HCT116 (cell line): ENCODE results near the gene RHOH.

ENCODE experiments used
- CBX3 ChIP-seq: IDR thresholded peaks from 2 replicates; pipeline ENCODE4 v1.6.1; 2012; ENCODE audit warnings: low read depth
- CTCF ChIP-seq, 3 experiments: fragments of 200-600 bp in 1 of 3; sonication (generic) in 1 of 3; IDR thresholded peaks in 2 of 3; conservative IDR thresholded peaks in 1 of 3; 2 replicates each; pipeline ENCODE4 v1.5.1; 2012 to 2017; ENCODE audit warnings: low read depth in 2 of 3, low read length in 2 of 3, antibody characterized with exemption in 1 of 3, borderline replicate concordance in 1 of 3, control low read depth in 1 of 3, mild to moderate bottlenecking in 1 of 3, mixed read lengths in 1 of 3, mixed run types in 1 of 3, moderate library complexity in 1 of 3; ENCODE audit not compliant: insufficient read depth in 1 of 3
- EGR1 ChIP-seq: IDR thresholded peaks from 2 replicates; pipeline ENCODE4 v1.6.1; 2012; ENCODE audit warnings: low read depth
- EZH2 ChIP-seq: fragments of 200-600 bp; sonication (generic); IDR thresholded peaks from 2 replicates; pipeline ENCODE4 v1.6.1; 2017; ENCODE audit warnings: antibody characterized with exemption, mixed run types
- MAX ChIP-seq: IDR thresholded peaks from 2 replicates; pipeline ENCODE4 v1.6.1; 2012
- POLR2A ChIP-seq: IDR thresholded peaks from 2 replicates; pipeline ENCODE4 v1.7.0; 2011; ENCODE audit warnings: borderline replicate concordance; ENCODE audit not compliant: insufficient read depth, insufficient read length; ENCODE audit errors: extremely low read depth
- POLR2AphosphoS5 ChIP-seq: IDR thresholded peaks from 2 replicates; pipeline ENCODE4 v1.6.1; 2011; ENCODE audit warnings: mild to moderate bottlenecking, low read depth, low read length, moderate library complexity
- RAD21 ChIP-seq: IDR thresholded peaks from 2 replicates; pipeline ENCODE4 v1.6.1; 2012; ENCODE audit warnings: low read depth, mild to moderate bottlenecking
- SP1 ChIP-seq: IDR thresholded peaks from 2 replicates; pipeline ENCODE4 v1.6.1; 2012; ENCODE audit warnings: low read depth
- SRF ChIP-seq: IDR thresholded peaks from 2 replicates; pipeline ENCODE4 v1.6.1; 2012; ENCODE audit warnings: low read depth
- YY1 ChIP-seq: IDR thresholded peaks from 2 replicates; pipeline ENCODE4 v1.6.1; 2011; ENCODE audit warnings: low read length, low read depth, moderate library complexity, mild to moderate bottlenecking; ENCODE audit not compliant: insufficient replicate concordance; ENCODE audit errors: extremely low read depth
- TF ChIP-seq, protein P1 (sequence below): IDR thresholded peaks from 2 replicates; pipeline ENCODE4 v1.6.1; 2012; ENCODE audit warnings: low read depth
- TF ChIP-seq, protein P2 (sequence below): IDR thresholded peaks from 2 replicates; pipeline ENCODE4 v1.6.1; 2011; ENCODE audit warnings: mild to moderate bottlenecking, low read length, moderate library complexity; ENCODE audit not compliant: insufficient replicate concordance; ENCODE audit errors: extremely low read depth

GRCh38 chr4:40177591-40177990, 19.2 kb upstream of the RHOH start:
- no peak for TF ChIP-seq EGR1
- TF ChIP-seq CTCF (IDR thresholded peaks at IDR 0.05 in 2 of 3, conservative IDR thresholded peaks at IDR 0.05 in 1 of 3; ENCODE audit: borderline replicate concordance in 1 of 3, insufficient read depth in 1 of 3, low read depth in 2 of 3, low read length in 2 of 3): no peak
- TF ChIP-seq EZH2: no peak
- no peak for TF ChIP-seq POLR2A
- TF ChIP-seq YY1: no peak
- no peak for TF ChIP-seq SP1
- no peak for TF ChIP-seq POLR2AphosphoS5
- TF ChIP-seq RAD21: no peak
- TF ChIP-seq, protein P1, sequence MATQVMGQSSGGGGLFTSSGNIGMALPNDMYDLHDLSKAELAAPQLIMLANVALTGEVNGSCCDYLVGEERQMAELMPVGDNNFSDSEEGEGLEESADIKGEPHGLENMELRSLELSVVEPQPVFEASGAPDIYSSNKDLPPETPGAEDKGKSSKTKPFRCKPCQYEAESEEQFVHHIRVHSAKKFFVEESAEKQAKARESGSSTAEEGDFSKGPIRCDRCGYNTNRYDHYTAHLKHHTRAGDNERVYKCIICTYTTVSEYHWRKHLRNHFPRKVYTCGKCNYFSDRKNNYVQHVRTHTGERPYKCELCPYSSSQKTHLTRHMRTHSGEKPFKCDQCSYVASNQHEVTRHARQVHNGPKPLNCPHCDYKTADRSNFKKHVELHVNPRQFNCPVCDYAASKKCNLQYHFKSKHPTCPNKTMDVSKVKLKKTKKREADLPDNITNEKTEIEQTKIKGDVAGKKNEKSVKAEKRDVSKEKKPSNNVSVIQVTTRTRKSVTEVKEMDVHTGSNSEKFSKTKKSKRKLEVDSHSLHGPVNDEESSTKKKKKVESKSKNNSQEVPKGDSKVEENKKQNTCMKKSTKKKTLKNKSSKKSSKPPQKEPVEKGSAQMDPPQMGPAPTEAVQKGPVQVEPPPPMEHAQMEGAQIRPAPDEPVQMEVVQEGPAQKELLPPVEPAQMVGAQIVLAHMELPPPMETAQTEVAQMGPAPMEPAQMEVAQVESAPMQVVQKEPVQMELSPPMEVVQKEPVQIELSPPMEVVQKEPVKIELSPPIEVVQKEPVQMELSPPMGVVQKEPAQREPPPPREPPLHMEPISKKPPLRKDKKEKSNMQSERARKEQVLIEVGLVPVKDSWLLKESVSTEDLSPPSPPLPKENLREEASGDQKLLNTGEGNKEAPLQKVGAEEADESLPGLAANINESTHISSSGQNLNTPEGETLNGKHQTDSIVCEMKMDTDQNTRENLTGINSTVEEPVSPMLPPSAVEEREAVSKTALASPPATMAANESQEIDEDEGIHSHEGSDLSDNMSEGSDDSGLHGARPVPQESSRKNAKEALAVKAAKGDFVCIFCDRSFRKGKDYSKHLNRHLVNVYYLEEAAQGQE: no peak
- TF ChIP-seq CBX3: no peak
- TF ChIP-seq MAX: no peak
- TF ChIP-seq, protein P2, sequence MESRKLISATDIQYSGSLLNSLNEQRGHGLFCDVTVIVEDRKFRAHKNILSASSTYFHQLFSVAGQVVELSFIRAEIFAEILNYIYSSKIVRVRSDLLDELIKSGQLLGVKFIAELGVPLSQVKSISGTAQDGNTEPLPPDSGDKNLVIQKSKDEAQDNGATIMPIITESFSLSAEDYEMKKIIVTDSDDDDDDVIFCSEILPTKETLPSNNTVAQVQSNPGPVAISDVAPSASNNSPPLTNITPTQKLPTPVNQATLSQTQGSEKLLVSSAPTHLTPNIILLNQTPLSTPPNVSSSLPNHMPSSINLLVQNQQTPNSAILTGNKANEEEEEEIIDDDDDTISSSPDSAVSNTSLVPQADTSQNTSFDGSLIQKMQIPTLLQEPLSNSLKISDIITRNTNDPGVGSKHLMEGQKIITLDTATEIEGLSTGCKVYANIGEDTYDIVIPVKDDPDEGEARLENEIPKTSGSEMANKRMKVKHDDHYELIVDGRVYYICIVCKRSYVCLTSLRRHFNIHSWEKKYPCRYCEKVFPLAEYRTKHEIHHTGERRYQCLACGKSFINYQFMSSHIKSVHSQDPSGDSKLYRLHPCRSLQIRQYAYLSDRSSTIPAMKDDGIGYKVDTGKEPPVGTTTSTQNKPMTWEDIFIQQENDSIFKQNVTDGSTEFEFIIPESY: no peak
- TF ChIP-seq SRF: no peak
